Spleen (tissue), 7 donors: ENCODE measurements around the gene TCOF1.

Experiments
- POLR2A ChIP-seq, 3 donors: fragments of 450-650 bp; IDR thresholded peaks; one replicate each; pipeline ENCODE4 v1.5.1; 2017; ENCODE audit warnings: antibody characterized with exemption in 3 of 3, mild to moderate bottlenecking in 1 of 3
- TF ChIP-seq, protein P1 (sequence below), 11 experiments: fragments of 200-600 bp in 7 of 11; fragments of 450-650 bp in 4 of 11; sonication (generic) in 4 of 11; IDR thresholded peaks in 8 of 11; conservative IDR thresholded peaks in 3 of 11; 1 replicate in 7 of 11; 2 replicates in 4 of 11; pipeline versions ENCODE4 v1.4.0 to v1.8.0; 2016 to 2021; ENCODE audit warnings: antibody characterized with exemption in 11 of 11, inconsistent platforms in 4 of 11, mild to moderate bottlenecking in 1 of 11
- donor health status: DM: no; HTN: no; CAD: no; lungs with moderate emphysema.
- donor health status: DM: no; HTN: no; CAD: no.
- donor health status: DM: no; HTN: no; CAD: no.

DNA sequence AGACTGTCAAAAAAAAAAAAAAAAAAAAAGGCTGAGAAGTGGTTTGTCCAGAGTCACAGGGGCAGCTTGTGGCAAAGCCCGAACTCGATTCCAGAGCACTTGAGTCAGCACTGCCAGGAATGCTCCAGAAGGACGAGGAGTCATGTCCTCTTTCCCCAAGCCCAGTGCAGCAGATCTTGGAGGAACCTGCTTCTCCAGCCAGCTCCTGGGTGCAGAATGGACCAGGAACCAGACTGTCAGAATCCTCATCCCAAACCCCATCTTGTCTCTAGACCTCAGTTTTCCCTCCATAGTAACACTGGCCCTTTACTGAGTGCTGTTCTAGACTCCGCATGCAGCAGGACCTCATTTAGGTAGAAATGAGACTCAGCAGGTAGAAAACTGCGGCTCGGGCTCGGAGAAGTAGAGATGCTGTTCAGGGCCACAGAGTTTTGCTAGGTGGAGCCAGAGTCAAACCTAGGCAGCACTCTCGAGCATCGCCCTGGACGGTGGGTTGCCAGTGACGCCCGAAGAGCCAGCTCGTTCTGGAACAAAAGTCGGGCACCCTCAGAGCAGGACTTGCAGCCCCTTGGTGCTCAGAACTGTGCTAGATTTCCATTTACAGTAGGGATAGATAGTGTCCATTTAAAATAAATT, 39.8 kb downstream of the TCOF1 start:
- TF ChIP-seq, protein P1, sequence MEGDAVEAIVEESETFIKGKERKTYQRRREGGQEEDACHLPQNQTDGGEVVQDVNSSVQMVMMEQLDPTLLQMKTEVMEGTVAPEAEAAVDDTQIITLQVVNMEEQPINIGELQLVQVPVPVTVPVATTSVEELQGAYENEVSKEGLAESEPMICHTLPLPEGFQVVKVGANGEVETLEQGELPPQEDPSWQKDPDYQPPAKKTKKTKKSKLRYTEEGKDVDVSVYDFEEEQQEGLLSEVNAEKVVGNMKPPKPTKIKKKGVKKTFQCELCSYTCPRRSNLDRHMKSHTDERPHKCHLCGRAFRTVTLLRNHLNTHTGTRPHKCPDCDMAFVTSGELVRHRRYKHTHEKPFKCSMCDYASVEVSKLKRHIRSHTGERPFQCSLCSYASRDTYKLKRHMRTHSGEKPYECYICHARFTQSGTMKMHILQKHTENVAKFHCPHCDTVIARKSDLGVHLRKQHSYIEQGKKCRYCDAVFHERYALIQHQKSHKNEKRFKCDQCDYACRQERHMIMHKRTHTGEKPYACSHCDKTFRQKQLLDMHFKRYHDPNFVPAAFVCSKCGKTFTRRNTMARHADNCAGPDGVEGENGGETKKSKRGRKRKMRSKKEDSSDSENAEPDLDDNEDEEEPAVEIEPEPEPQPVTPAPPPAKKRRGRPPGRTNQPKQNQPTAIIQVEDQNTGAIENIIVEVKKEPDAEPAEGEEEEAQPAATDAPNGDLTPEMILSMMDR (IDR thresholded peaks at IDR 0.05 in 8 of 11, conservative IDR thresholded peaks at IDR 0.05 in 3 of 11), result no peak
- no peak for TF ChIP-seq POLR2A (IDR thresholded peaks at IDR 0.05)
